DND-41 (cell line): ENCODE measurements around the gene EN1.

Experiments used
- ATAC-seq: fragments of 200-7000 bp; cut with Tn5 transposase; 3 replicates; pipeline ENCODE4 v1.9.1; 2021; ENCODE audit warnings: low read depth; ENCODE audit not compliant: insufficient read depth
- DNase-seq: peaks from one replicate; pipeline ENCODE4 v3.0.0-alpha.2; 2020
- H2AFZ ChIP-seq: 2 replicates; pipeline ENCODE4 v1.6.0; 2012; ENCODE audit warnings: low read depth, low read length
- H3K27ac ChIP-seq: 2 replicates; pipeline ENCODE4 v1.5.1; 2012; ENCODE audit warnings: low read length, inconsistent platforms
- H3K27me3 ChIP-seq: fragments of 200-600 bp; sonication (generic); 2 replicates; pipeline ENCODE4 v1.6.0; 2012; ENCODE audit warnings: low read length, mild to moderate bottlenecking, inconsistent platforms; ENCODE audit not compliant: insufficient read depth, poor library complexity
- H3K36me3 ChIP-seq: 2 replicates; pipeline ENCODE4 v1.5.1; 2012; ENCODE audit warnings: low read length, inconsistent platforms; ENCODE audit not compliant: insufficient read depth
- H3K4me1 ChIP-seq: 2 replicates; pipeline ENCODE4 v1.5.1; 2012; ENCODE audit warnings: mild to moderate bottlenecking, low read length; ENCODE audit not compliant: insufficient read depth
- H3K4me2 ChIP-seq: 2 replicates; pipeline ENCODE4 v1.6.0; 2012; ENCODE audit warnings: mild to moderate bottlenecking, moderate library complexity, low read length, inconsistent platforms; ENCODE audit not compliant: insufficient read depth
- H3K4me3 ChIP-seq, 2 experiments: fragments of 200-600 bp in 1 of 2; shearing (Covaris generic) in 1 of 2; 2 replicates each; pipeline ENCODE4 v1.5.1; 2012 to 2016; ENCODE audit warnings: inconsistent platforms in 2 of 2, low read length in 2 of 2, mild to moderate bottlenecking in 2 of 2, low read depth in 1 of 2, moderate library complexity in 1 of 2
- H3K79me2 ChIP-seq: 2 replicates; pipeline ENCODE4 v1.6.0; 2012; ENCODE audit warnings: low read length, inconsistent platforms; ENCODE audit not compliant: insufficient read depth
- H3K9ac ChIP-seq: 2 replicates; pipeline ENCODE4 v1.6.0; 2012; ENCODE audit warnings: low read depth, mild to moderate bottlenecking, inconsistent platforms, low read length, moderate library complexity
- H3K9me3 ChIP-seq: 2 replicates; pipeline ENCODE4 v1.5.1; 2012; ENCODE audit warnings: low read length, moderate library complexity, mild to moderate bottlenecking, inconsistent platforms; ENCODE audit not compliant: insufficient read depth, severe bottlenecking
- H4K20me1 ChIP-seq: 2 replicates; pipeline ENCODE4 v1.6.0; 2012; ENCODE audit warnings: low read length; ENCODE audit not compliant: insufficient read depth
- EZH2 ChIP-seq: IDR thresholded peaks from 3 replicates; pipeline ENCODE4 v1.6.1; 2012; ENCODE audit warnings: borderline replicate concordance, low read depth, mild to moderate bottlenecking, moderate library complexity, low read length, inconsistent platforms; ENCODE audit not compliant: severe bottlenecking
- TF ChIP-seq, protein P1 (sequence below): IDR thresholded peaks from 2 replicates; pipeline ENCODE4 v1.5.1; 2012; ENCODE audit warnings: borderline replicate concordance, low read length, moderate library complexity, mild to moderate bottlenecking; ENCODE audit not compliant: poor library complexity, severe bottlenecking; ENCODE audit errors: extremely low read depth

Gene EN1

DNA sequence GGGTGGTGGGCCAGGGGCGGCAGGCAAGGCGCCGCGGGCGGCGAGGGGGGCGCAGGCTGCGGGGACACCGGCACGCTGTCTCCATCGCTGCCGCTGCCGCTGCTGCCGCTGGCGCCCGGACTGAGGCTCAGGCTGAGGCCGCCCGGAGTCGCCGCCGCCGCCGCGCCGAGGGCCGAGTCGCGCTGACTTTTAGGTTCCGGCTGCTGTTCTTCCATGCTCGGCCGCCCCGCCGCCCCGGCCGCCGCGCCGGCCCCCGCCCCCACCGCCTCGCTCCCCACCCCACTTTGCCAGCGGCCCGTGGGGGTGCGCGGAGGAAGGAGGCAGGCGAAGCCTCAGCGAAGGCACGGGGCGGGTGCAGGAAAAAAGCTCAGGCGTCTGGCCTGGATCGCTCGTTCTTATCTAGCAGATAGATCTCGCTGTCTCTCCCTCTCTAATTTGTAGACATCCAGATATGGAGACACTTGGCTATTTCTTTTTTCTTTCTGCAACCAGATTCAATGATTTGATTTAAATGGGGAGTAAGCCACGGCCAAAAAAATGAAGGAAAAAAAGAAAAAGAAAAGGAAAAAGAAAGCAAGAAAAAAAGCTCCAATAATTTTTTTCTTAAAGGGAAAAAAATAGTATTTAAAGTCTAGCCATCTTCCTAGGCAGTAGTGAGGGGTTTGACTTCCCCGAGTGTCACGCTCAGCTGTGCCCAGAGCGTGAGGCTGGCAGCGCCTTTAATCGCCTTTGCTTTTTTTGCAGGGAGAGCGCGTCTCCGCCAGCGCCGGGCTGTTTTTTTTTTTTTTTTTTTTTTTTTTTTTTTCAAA, at the start of gene EN1:
Gene EN1 (minus strand): TSS at position 696 of the 809 bp plus-strand sequence. CDS start 481 bp downstream, at position 215.
- TF ChIP-seq EZH2: no peak
- TF ChIP-seq, protein P1, sequence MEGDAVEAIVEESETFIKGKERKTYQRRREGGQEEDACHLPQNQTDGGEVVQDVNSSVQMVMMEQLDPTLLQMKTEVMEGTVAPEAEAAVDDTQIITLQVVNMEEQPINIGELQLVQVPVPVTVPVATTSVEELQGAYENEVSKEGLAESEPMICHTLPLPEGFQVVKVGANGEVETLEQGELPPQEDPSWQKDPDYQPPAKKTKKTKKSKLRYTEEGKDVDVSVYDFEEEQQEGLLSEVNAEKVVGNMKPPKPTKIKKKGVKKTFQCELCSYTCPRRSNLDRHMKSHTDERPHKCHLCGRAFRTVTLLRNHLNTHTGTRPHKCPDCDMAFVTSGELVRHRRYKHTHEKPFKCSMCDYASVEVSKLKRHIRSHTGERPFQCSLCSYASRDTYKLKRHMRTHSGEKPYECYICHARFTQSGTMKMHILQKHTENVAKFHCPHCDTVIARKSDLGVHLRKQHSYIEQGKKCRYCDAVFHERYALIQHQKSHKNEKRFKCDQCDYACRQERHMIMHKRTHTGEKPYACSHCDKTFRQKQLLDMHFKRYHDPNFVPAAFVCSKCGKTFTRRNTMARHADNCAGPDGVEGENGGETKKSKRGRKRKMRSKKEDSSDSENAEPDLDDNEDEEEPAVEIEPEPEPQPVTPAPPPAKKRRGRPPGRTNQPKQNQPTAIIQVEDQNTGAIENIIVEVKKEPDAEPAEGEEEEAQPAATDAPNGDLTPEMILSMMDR: no peak
- Histone ChIP-seq H3K79me2 (no peaks in the 10 kb centered on the region), H3K27ac (no peak within 1 kb of the TSS), H3K9me3 (no peaks in the 10 kb centered on the region), H3K4me3 (no peak within 1 kb of the TSS), H4K20me1 (no peaks in the 10 kb centered on the region), H2AFZ (no peak within 1 kb of the TSS), H3K4me1 (no peaks in the 10 kb centered on the region), H3K36me3 (no peaks in the 10 kb centered on the region), H3K9ac (no peak within 1 kb of the TSS), H3K4me2 (no peak within 1 kb of the TSS), H3K27me3 (no peaks in the 10 kb centered on the region)
- ATAC-seq (no peak), DNase-seq (no peak)

DNA sequence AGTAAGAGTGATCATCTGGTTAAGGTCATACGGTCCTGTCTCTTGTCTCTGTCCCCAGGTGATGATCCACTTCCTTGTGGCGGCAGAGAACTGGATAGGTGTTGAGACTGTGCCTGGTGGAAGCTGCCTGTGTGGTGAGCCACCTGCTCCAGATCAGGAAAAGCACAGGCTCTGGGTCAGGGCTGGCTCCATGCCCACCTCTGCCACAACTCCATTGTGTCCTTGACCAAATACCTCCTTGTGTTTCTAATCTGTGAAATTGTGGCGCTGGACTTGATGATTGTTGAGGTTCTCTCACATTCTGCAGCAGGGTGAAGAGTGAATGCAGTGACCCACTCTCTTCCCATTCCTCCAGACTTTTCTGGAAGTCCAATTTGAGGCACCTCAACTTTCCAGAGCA, 45.7 kb upstream of the EN1 start:
- no peak for DNase-seq

DNA sequence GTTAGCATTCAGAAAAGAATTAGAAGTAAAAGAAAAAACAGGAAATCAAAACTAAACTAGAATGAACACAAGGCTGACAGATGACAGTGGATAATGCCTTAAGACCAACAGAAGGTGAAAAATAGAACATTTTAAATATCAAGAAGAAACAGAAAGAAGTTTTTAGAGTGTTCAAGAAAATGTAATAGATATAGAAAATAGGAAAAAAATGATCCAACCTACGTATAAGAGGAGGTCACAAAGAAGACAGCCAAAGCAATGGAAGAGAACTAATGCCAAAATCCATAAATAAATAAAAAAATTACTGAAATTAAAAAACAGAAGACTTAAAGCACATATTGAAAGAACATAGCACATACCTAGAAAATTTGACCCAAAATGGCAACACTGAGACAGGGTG, 42.5 kb upstream of the EN1 start:
- H3K36me3 ChIP-seq: no peaks in the 10 kb centered on the region
- no peak overlapping the region for H3K4me3 ChIP-seq
- H4K20me1 ChIP-seq: no peaks in the 10 kb centered on the region
- no peaks in the 10 kb centered on the region for H3K27me3 ChIP-seq
- H3K79me2 ChIP-seq: no peaks in the 10 kb centered on the region
- TF ChIP-seq, protein P1: no peak
- no peak for TF ChIP-seq EZH2
- H3K4me1 ChIP-seq: no peaks in the 10 kb centered on the region
- no peaks in the 10 kb centered on the region for H3K9me3 ChIP-seq
- DNase-seq (no peak), ATAC-seq (no peak)
- H3K9ac ChIP-seq: no peak overlapping the region
- H3K4me2 ChIP-seq: no peak overlapping the region
- no peak overlapping the region for H2AFZ ChIP-seq
- no peak overlapping the region for H3K27ac ChIP-seq

More for the DNA sequence above, 45.7 kb upstream of the EN1 start:
- no peaks in the 10 kb centered on the region for H3K27me3 ChIP-seq
- H3K27ac ChIP-seq: no peak overlapping the region
- no peak overlapping the region for H3K4me2 ChIP-seq
- H3K9ac ChIP-seq: no peak overlapping the region
- H3K36me3 ChIP-seq: no peaks in the 10 kb centered on the region
- no peaks in the 10 kb centered on the region for H3K9me3 ChIP-seq
- H3K4me3 ChIP-seq: no peak overlapping the region
- ATAC-seq: no peak
- no peaks in the 10 kb centered on the region for H3K79me2 ChIP-seq
- no peak for TF ChIP-seq EZH2
- TF ChIP-seq, protein P1: no peak
- H4K20me1 ChIP-seq: no peaks in the 10 kb centered on the region
- H3K4me1 ChIP-seq: no peaks in the 10 kb centered on the region
- no peak overlapping the region for H2AFZ ChIP-seq
